Panc1 (cell line): ENCODE results near the gene HNRNPAB.

Source experiments
- POLR2AphosphoS5 ChIP-seq: IDR thresholded peaks from 2 replicates; pipeline ENCODE4 v1.6.1; 2012; ENCODE audit warnings: mild to moderate bottlenecking, low read depth, low read length, moderate library complexity
- SIN3A ChIP-seq: IDR thresholded peaks from 2 replicates; pipeline ENCODE4 v1.6.1; 2012; ENCODE audit warnings: low read depth, mild to moderate bottlenecking, low read length, moderate library complexity, borderline replicate concordance; ENCODE audit not compliant: insufficient read depth
- TCF7L2 ChIP-seq: IDR thresholded peaks from 2 replicates; pipeline ENCODE4 v1.6.1; 2011; ENCODE audit warnings: mild to moderate bottlenecking, low read depth, low read length, inconsistent platforms
- TF ChIP-seq, protein P1 (sequence below): fragments of 450-650 bp; IDR thresholded peaks from 2 replicates; pipeline ENCODE4 v1.5.1; 2017; ENCODE audit warnings: mild to moderate bottlenecking

DNA sequence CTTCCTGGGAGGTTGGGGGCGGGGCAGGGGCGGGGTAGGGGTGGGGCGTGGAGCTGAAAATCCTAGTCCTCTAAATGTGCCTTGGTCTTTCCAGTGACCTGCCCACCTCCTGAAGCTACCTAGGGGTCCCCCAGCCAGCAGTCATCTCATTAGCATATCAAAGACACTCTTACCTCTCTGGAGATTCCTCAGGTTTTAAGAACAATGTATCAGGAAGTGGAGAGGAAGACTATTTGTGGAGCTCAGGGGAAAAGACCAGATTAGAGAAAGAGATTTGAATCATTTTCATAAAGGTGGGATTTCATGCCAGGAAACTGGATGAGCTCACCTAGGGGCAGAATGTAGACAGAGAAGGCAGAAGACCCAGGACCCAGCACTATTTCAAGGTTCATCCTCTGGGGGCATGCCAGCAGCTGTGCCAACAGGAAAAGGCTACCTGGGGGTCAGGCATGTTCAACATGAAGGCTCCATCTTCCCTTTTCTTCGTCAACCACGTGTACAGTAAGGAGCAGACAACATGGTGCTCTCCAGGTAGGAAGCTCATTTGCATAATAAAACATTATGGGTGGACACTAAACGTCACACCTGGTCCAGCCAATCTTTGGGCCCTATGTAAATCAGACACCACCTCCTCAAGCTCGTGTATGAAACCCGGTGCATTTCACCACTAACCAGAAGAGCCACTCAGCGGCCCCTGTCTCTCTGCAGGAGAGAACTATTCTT, 24.0 kb upstream of the HNRNPAB start:
- TF ChIP-seq POLR2AphosphoS5, result no peak
- TF ChIP-seq, protein P1, sequence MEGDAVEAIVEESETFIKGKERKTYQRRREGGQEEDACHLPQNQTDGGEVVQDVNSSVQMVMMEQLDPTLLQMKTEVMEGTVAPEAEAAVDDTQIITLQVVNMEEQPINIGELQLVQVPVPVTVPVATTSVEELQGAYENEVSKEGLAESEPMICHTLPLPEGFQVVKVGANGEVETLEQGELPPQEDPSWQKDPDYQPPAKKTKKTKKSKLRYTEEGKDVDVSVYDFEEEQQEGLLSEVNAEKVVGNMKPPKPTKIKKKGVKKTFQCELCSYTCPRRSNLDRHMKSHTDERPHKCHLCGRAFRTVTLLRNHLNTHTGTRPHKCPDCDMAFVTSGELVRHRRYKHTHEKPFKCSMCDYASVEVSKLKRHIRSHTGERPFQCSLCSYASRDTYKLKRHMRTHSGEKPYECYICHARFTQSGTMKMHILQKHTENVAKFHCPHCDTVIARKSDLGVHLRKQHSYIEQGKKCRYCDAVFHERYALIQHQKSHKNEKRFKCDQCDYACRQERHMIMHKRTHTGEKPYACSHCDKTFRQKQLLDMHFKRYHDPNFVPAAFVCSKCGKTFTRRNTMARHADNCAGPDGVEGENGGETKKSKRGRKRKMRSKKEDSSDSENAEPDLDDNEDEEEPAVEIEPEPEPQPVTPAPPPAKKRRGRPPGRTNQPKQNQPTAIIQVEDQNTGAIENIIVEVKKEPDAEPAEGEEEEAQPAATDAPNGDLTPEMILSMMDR, result no peak
- no peak for TF ChIP-seq SIN3A
- TF ChIP-seq TCF7L2, result no peak
